A549 (cell line): Measurements from ENCODE around the gene FAM20C. TPM values are rescaled to one million over a fixed set of nuclear protein-coding genes. Genes with fewer than 3 reads are reported as not detected.

Experiments used
- ATAC-seq, 2 experiments: fragments of 200-7000 bp in 1 of 2; fragments of >200 bp in 1 of 2; cut with Nextera tagmentation in 1 of 2; cut with Tn5 transposase in 1 of 2; 3 replicates each; pipeline versions ENCODE4 v1.8.0 to v1.9.1; 2018 to 2020; ENCODE audit warnings: mild to moderate bottlenecking in 1 of 2, moderate library complexity in 1 of 2
- CTCF ChIA-PET: fragments of 300-600 bp; sonication (Branson Sonifier 250); formaldehyde crosslinking; extraction: SDS; loops from one replicate; lab custom pipeline; 2021; ENCODE audit warnings: antibody characterized with exemption, inconsistent platforms; lab: Yijun Ruan, JAX
- POLR2A ChIA-PET: fragments of 350-600 bp; formaldehyde crosslinking; extraction: SDS; loops from one replicate; lab custom pipeline; 2021; ENCODE audit warnings: antibody characterized with exemption, inconsistent platforms; lab: Yijun Ruan, JAX
- DNase-seq, 2 experiments: peaks; one replicate each; pipeline versions ENCODE4 v3.0.0 to v3.0.0-alpha.2; 2011 to 2016; ENCODE audit warnings: low read depth in 1 of 2, low spot score in 1 of 2
- FAIRE-seq: peaks from 2 replicates; lab custom pipeline; 2011; peaks lifted over from hg19 to GRCh38; lab: Jason Lieb, UNC
- H3K27ac ChIP-seq, 2 experiments: fragments of >200 bp; sonication (Bioruptor Twin); formaldehyde crosslinking; 3 replicates each; pipeline ENCODE4 v1.5.1; 2016 to 2017
- H3K4me1 ChIP-seq: fragments of >200 bp; sonication (Bioruptor Twin); formaldehyde crosslinking; 3 replicates; pipeline ENCODE4 v1.6.1; 2016
- H3K4me2 ChIP-seq: fragments of >200 bp; sonication (Bioruptor Twin); formaldehyde crosslinking; 3 replicates; pipeline ENCODE4 v1.6.1; 2016
- H3K4me3 ChIP-seq: fragments of >200 bp; sonication (Bioruptor Twin); formaldehyde crosslinking; 3 replicates; pipeline ENCODE4 v1.5.1; 2016
- H3K9me3 ChIP-seq: fragments of >200 bp; sonication (Bioruptor Twin); formaldehyde crosslinking; 3 replicates; pipeline ENCODE4 v1.6.1; 2016
- FOSL2 ChIP-seq, 2 experiments: fragments of 450-650 bp in 1 of 2; fragments of >200 bp in 1 of 2; sonication (Bioruptor Twin) in 1 of 2; formaldehyde crosslinking; IDR thresholded peaks; 2 replicates each; pipeline versions ENCODE4 v1.5.0 to v1.6.1; 2016 to 2020; ENCODE audit warnings: mild to moderate bottlenecking in 1 of 2, moderate library complexity in 1 of 2
- HDAC2 ChIP-seq: fragments of 200-600 bp; sonication (generic); IDR thresholded peaks from 2 replicates; pipeline ENCODE4 v1.6.1; 2016
- HOXB13 ChIP-seq: fragments of 250-450 bp; sonication (Bioruptor Pico); IDR thresholded peaks from 2 replicates; pipeline ENCODE4 v1.5.0; 2020; ENCODE audit warnings: low read depth, mild to moderate bottlenecking, moderate library complexity
- NFE2L2 ChIP-seq: fragments of 150-350 bp; conservative IDR thresholded peaks from 2 replicates; pipeline ENCODE4 v1.6.1; 2014; ENCODE audit warnings: low read length
- PHF8 ChIP-seq: fragments of 200-600 bp; sonication (generic); IDR thresholded peaks from 2 replicates; pipeline ENCODE4 v1.6.1; 2016; ENCODE audit warnings: low read depth, mild to moderate bottlenecking, antibody characterized with exemption, moderate library complexity, borderline replicate concordance
- ZC3H11A ChIP-seq: fragments of 450-650 bp; IDR thresholded peaks from 2 replicates; pipeline ENCODE4 v1.6.1; 2014; ENCODE audit warnings: antibody characterized with exemption, mild to moderate bottlenecking
- ZFP36 ChIP-seq: fragments of 450-650 bp; IDR thresholded peaks from 2 replicates; pipeline ENCODE4 v1.6.1; 2014; ENCODE audit warnings: borderline replicate concordance; ENCODE audit not compliant: partially characterized antibody
- WGBS: methylation state at CpG from one replicate; pipeline ENCODE4 v1.1.6; 2017; ENCODE audit errors: missing lambda C conversion rate; 5-methylcytosine and 5-hydroxymethylcytosine counted together
- polyA plus RNA-seq, 4 experiments: library from polyadenylated mRNA; depleted of rRNA in 3 of 4; stranded (reverse); fragments of >200 nt; fragmentation: RNase III in 1 of 4; extraction: RNeasy Plus Mini Kit Qiagen cat#74134 plus additional on column Dnase treatment in 1 of 4; gene quantifications; 2 replicates in 3 of 4; 3 replicates in 1 of 4; pipeline ENCODE4 v1.2.3, GENCODE V29; 2011 to 2017
- TF ChIP-seq, protein P1 (sequence below): fragments of 200-600 bp; sonication (generic); IDR thresholded peaks from 2 replicates; pipeline ENCODE4 v1.6.1; 2016; ENCODE audit warnings: antibody characterized with exemption, mild to moderate bottlenecking, moderate library complexity
- TF ChIP-seq, protein P2 (sequence below): fragments of >200 bp; sonication (Bioruptor Twin); formaldehyde crosslinking; IDR thresholded peaks from 3 replicates; pipeline ENCODE4 v1.6.1; 2016
- TF ChIP-seq, protein P3 (sequence below): fragments of 450-650 bp; IDR thresholded peaks from 2 replicates; pipeline ENCODE4 v1.6.1; 2014; ENCODE audit warnings: antibody characterized with exemption
- TF ChIP-seq, protein P4 (sequence below): fragments of 250-450 bp; sonication (Bioruptor Pico); IDR thresholded peaks from 2 replicates; pipeline ENCODE4 v1.5.0; 2020; ENCODE audit warnings: low read depth, mild to moderate bottlenecking, moderate library complexity
- TF ChIP-seq, protein P5 (sequence below): fragments of >200 bp; sonication (Bioruptor Twin); formaldehyde crosslinking; IDR thresholded peaks from 2 replicates; pipeline ENCODE4 v1.6.1; 2016
- TF ChIP-seq, protein P6 (sequence below): IDR thresholded peaks from 2 replicates; pipeline ENCODE4 v1.6.1; 2012; ENCODE audit warnings: low read depth, borderline replicate concordance

FAM20C gene
- polyA plus RNA-seq, 2 of the 4 experiments (the other 2 are of a cell fraction), result 5.6 to 20.3 TPM

DNA sequence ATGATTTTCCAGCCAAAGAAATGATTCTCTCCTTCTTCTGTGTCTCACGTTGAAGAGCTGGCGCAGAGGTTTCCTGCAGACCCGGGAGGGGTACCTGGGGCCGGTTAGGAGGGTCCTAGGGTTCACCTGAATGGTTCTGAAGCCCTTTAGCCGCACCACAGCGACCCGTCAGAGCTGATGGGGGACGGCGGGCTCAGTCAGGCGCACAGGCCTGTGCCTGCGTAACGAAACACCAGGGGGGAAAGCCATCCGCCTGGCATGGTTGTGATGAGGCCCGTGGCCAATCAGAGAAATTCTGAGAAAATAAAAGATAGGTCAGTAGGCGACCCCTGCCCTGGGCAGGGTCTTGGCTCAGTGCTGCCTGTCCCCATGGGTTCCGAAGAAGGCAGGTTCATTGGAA, 35.6 kb downstream of the FAM20C start:
- Histone ChIP-seq H3K27ac (no peak overlapping the region), H3K9me3 (no peaks in the 10 kb centered on the region)
- 94% methylated on average over 16 of the region's 16 CpGs for WGBS
- FAIRE-seq (no peak), DNase-seq (no peak)
- POLR2A ChIA-PET, result no interaction called here
- TF ChIP-seq HDAC2 (no peak), HOXB13 (CRISPR knock-in tag) (no peak), PHF8 (no peak), ZFP36 (no peak), FOSL2 (IDR thresholded peaks at IDR 0.05) (no peak), FOSL2 (CRISPR knock-in tag; IDR thresholded peaks at IDR 0.05) (no peak), NFE2L2 (no peak)
- TF ChIP-seq, protein P1, sequence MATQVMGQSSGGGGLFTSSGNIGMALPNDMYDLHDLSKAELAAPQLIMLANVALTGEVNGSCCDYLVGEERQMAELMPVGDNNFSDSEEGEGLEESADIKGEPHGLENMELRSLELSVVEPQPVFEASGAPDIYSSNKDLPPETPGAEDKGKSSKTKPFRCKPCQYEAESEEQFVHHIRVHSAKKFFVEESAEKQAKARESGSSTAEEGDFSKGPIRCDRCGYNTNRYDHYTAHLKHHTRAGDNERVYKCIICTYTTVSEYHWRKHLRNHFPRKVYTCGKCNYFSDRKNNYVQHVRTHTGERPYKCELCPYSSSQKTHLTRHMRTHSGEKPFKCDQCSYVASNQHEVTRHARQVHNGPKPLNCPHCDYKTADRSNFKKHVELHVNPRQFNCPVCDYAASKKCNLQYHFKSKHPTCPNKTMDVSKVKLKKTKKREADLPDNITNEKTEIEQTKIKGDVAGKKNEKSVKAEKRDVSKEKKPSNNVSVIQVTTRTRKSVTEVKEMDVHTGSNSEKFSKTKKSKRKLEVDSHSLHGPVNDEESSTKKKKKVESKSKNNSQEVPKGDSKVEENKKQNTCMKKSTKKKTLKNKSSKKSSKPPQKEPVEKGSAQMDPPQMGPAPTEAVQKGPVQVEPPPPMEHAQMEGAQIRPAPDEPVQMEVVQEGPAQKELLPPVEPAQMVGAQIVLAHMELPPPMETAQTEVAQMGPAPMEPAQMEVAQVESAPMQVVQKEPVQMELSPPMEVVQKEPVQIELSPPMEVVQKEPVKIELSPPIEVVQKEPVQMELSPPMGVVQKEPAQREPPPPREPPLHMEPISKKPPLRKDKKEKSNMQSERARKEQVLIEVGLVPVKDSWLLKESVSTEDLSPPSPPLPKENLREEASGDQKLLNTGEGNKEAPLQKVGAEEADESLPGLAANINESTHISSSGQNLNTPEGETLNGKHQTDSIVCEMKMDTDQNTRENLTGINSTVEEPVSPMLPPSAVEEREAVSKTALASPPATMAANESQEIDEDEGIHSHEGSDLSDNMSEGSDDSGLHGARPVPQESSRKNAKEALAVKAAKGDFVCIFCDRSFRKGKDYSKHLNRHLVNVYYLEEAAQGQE, result no peak
- TF ChIP-seq, protein P2, sequence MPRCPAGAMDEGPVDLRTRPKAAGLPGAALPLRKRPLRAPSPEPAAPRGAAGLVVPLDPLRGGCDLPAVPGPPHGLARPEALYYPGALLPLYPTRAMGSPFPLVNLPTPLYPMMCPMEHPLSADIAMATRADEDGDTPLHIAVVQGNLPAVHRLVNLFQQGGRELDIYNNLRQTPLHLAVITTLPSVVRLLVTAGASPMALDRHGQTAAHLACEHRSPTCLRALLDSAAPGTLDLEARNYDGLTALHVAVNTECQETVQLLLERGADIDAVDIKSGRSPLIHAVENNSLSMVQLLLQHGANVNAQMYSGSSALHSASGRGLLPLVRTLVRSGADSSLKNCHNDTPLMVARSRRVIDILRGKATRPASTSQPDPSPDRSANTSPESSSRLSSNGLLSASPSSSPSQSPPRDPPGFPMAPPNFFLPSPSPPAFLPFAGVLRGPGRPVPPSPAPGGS, result no peak
- TF ChIP-seq, protein P3, sequence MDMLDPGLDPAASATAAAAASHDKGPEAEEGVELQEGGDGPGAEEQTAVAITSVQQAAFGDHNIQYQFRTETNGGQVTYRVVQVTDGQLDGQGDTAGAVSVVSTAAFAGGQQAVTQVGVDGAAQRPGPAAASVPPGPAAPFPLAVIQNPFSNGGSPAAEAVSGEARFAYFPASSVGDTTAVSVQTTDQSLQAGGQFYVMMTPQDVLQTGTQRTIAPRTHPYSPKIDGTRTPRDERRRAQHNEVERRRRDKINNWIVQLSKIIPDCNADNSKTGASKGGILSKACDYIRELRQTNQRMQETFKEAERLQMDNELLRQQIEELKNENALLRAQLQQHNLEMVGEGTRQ, result no peak
- TF ChIP-seq, protein P4, sequence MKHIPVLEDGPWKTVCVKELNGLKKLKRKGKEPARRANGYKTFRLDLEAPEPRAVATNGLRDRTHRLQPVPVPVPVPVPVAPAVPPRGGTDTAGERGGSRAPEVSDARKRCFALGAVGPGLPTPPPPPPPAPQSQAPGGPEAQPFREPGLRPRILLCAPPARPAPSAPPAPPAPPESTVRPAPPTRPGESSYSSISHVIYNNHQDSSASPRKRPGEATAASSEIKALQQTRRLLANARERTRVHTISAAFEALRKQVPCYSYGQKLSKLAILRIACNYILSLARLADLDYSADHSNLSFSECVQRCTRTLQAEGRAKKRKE (CRISPR knock-in tag), result no peak
- TF ChIP-seq, protein P5, sequence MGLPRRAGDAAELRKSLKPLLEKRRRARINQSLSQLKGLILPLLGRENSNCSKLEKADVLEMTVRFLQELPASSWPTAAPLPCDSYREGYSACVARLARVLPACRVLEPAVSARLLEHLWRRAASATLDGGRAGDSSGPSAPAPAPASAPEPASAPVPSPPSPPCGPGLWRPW, result no peak
- TF ChIP-seq, protein P6, sequence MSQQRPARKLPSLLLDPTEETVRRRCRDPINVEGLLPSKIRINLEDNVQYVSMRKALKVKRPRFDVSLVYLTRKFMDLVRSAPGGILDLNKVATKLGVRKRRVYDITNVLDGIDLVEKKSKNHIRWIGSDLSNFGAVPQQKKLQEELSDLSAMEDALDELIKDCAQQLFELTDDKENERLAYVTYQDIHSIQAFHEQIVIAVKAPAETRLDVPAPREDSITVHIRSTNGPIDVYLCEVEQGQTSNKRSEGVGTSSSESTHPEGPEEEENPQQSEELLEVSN, result no peak
- TF ChIP-seq, all 56 proteins: peak for 0
- ATAC-seq, result no peak
- Histone ChIP-seq H3K4me1 (peaks cover 9% of the 10 kb centered on the region), H3K4me2 (no peak overlapping the region), H3K4me3 (no peak overlapping the region)
- CTCF ChIA-PET, result no interaction called here

DNA sequence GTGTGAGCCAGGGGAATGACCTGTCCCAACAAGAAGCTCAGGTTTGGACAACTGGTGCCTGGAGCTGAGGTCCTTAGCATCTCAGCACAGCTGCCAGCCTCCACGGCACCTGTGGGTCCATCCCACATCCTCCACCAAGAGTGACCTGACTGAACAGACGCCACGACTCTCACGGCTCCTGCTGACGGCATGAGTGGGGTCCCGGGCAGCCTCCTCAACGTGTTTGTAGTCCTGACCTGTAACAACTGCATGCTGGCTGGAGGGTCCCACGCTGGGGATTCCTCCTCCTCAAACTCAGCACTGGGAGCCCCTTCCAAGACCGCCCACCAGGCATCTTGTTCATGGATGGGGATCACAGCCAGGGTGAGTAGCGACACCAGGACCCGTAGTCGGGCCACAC, 36.2 kb downstream of the FAM20C start:
- ChIA-PET CTCF (no interaction called here), POLR2A (no interaction called here)
- no peak for TF ChIP-seq HOXB13 (CRISPR knock-in tag)
- TF ChIP-seq HDAC2, result no peak
- TF ChIP-seq, protein P1, result no peak
- TF ChIP-seq ZC3H11A, result no peak
- no peak for TF ChIP-seq FOSL2 (IDR thresholded peaks at IDR 0.05)
- no peak for TF ChIP-seq FOSL2 (CRISPR knock-in tag; IDR thresholded peaks at IDR 0.05)
- FAIRE-seq, result no peak
- H3K4me1 ChIP-seq, result peaks cover 13% of the 10 kb centered on the region
- H3K27ac ChIP-seq, result no peak overlapping the region
- H3K4me3 ChIP-seq, result no peak overlapping the region
- WGBS, result 94% methylated on average over 6 of the region's 12 CpGs
- no peaks in the 10 kb centered on the region for H3K9me3 ChIP-seq
- DNase-seq, result no peak
- H3K4me2 ChIP-seq, result no peak overlapping the region
- ATAC-seq, result no peak
